ENCODE data around the gene TTC34. TPM values are rescaled to one million over a fixed set of nuclear protein-coding genes. Genes with fewer than 3 reads are reported as not detected.

Gene TTC34
- total and polyA plus RNA-seq, 5 donors, result 0.27 to 1.5 (median 0.63) TPM

- H3K4me1 ChIP-seq (ENCODE audit: control insufficient read depth, insufficient read depth, low read length), result no peaks in the 10 kb centered on the region
- H3K27ac ChIP-seq (ENCODE audit: low read length), result no peak overlapping the region
- no peaks in the 10 kb centered on the region for H3K9me3 ChIP-seq (ENCODE audit: control insufficient read depth, low read length)
- WGBS, result 81% methylated on average over 20 of the region's 20 CpGs
- no peak for DNase-seq
- no peak overlapping the region for H3K4me3 ChIP-seq (ENCODE audit: low read length)
- intact Hi-C loops (cut with DNase I), result no loop called here
- no peaks in the 10 kb centered on the region for H3K27me3 ChIP-seq (ENCODE audit: control insufficient read depth, insufficient read depth)
- no peak for ATAC-seq
These were observed 35.0 kb upstream of the TTC34 start for GRCh38 chr1:2836333-2836970.

GRCh38 chr1:2835650-2836159, 34.2 kb upstream of the TTC34 start:
- 77% methylated on average over 10 of the region's 10 CpGs for WGBS
- H3K4me3 ChIP-seq (ENCODE audit: low read length), result no peak overlapping the region
- H3K4me1 ChIP-seq (ENCODE audit: control insufficient read depth, insufficient read depth, low read length), result no peaks in the 10 kb centered on the region
- no peak overlapping the region for H3K27ac ChIP-seq (ENCODE audit: low read length)
- H3K27me3 ChIP-seq (ENCODE audit: control insufficient read depth, insufficient read depth), result no peaks in the 10 kb centered on the region
- no peak for ATAC-seq
- intact Hi-C loops (cut with DNase I), result no loop called here
- DNase-seq, result no peak
- H3K9me3 ChIP-seq (ENCODE audit: control insufficient read depth, low read length), result no peaks in the 10 kb centered on the region

GRCh38 chr1:2834741-2835564, 33.5 kb upstream of the TTC34 start:
- DNase-seq, result no peak

GRCh38 chr1:2834146-2834475, 32.6 kb upstream of the TTC34 start:
- intact Hi-C loops (cut with DNase I), result no loop called here
- H3K4me1 ChIP-seq (ENCODE audit: control insufficient read depth, insufficient read depth, low read length), result no peaks in the 10 kb centered on the region
- DNase-seq, result peak in 1 of 3 donors; percentile 41
- no peak for ATAC-seq
- H3K9me3 ChIP-seq (ENCODE audit: control insufficient read depth, low read length), result no peaks in the 10 kb centered on the region
- no peak overlapping the region for H3K27ac ChIP-seq (ENCODE audit: low read length)
- H3K27me3 ChIP-seq (ENCODE audit: control insufficient read depth, insufficient read depth), result no peaks in the 10 kb centered on the region
- no peak overlapping the region for H3K4me3 ChIP-seq (ENCODE audit: low read length)
- WGBS, result 76% methylated on average over 15 of the region's 15 CpGs

More at GRCh38 chr1:2834741-2835564, 33.5 kb upstream of the TTC34 start:
- H3K4me1 ChIP-seq (ENCODE audit: control insufficient read depth, insufficient read depth, low read length), result no peaks in the 10 kb centered on the region
- WGBS, result 74% methylated on average over 27 of the region's 27 CpGs
- no peak overlapping the region for H3K4me3 ChIP-seq (ENCODE audit: low read length)
- H3K27me3 ChIP-seq (ENCODE audit: control insufficient read depth, insufficient read depth), result no peaks in the 10 kb centered on the region
- no peak overlapping the region for H3K27ac ChIP-seq (ENCODE audit: low read length)
- intact Hi-C loops (cut with DNase I), result no loop called here
- no peak for ATAC-seq
- no peaks in the 10 kb centered on the region for H3K9me3 ChIP-seq (ENCODE audit: control insufficient read depth, low read length)

- Histone ChIP-seq H3K4me1 (ENCODE audit: control insufficient read depth, insufficient read depth, low read length) (no peaks in the 10 kb centered on the region), H3K4me3 (ENCODE audit: low read length) (no peak overlapping the region), H3K9me3 (ENCODE audit: control insufficient read depth, low read length) (no peaks in the 10 kb centered on the region), H3K27ac (ENCODE audit: low read length) (no peak overlapping the region), H3K27me3 (ENCODE audit: control insufficient read depth, insufficient read depth) (no peaks in the 10 kb centered on the region)
- DNase-seq (no peak), ATAC-seq (no peak)
- 72% methylated on average over 20 of the region's 20 CpGs for WGBS
- intact Hi-C loops (cut with DNase I), result no loop called here
These were observed 32.1 kb upstream of the TTC34 start for GRCh38 chr1:2833454-2834145.

- ATAC-seq (no peak), DNase-seq (peak in 1 of 3 donors; percentile 41)
- WGBS, result 77% methylated on average over 28 of the region's 28 CpGs
- H3K4me1 ChIP-seq (ENCODE audit: control insufficient read depth, insufficient read depth, low read length), result no peaks in the 10 kb centered on the region
- no peaks in the 10 kb centered on the region for H3K27me3 ChIP-seq (ENCODE audit: control insufficient read depth, insufficient read depth)
- no peaks in the 10 kb centered on the region for H3K9me3 ChIP-seq (ENCODE audit: control insufficient read depth, low read length)
- no peak overlapping the region for H3K27ac ChIP-seq (ENCODE audit: low read length)
- H3K4me3 ChIP-seq (ENCODE audit: low read length), result no peak overlapping the region
- intact Hi-C loops (cut with DNase I), result no loop called here
These were observed 31.3 kb upstream of the TTC34 start for GRCh38 chr1:2832506-2833453.

GRCh38 chr1:2831596-2832212, 30.2 kb upstream of the TTC34 start:
- ATAC-seq, result no peak
- DNase-seq, result peak in 1 of 3 donors; percentile 46
- no peak overlapping the region for H3K4me3 ChIP-seq (ENCODE audit: low read length)
- no peaks in the 10 kb centered on the region for H3K27me3 ChIP-seq (ENCODE audit: control insufficient read depth, insufficient read depth)
- intact Hi-C loops (cut with DNase I), result no loop called here
- no peaks in the 10 kb centered on the region for H3K4me1 ChIP-seq (ENCODE audit: control insufficient read depth, insufficient read depth, low read length)
- H3K9me3 ChIP-seq (ENCODE audit: control insufficient read depth, low read length), result no peaks in the 10 kb centered on the region
- H3K27ac ChIP-seq (ENCODE audit: low read length), result no peak overlapping the region
- 78% methylated on average over 12 of the region's 12 CpGs for WGBS

GRCh38 chr1:2830761-2831425, 29.4 kb upstream of the TTC34 start:
- Histone ChIP-seq H3K27me3 (ENCODE audit: control insufficient read depth, insufficient read depth) (no peaks in the 10 kb centered on the region), H3K9me3 (ENCODE audit: control insufficient read depth, low read length) (no peaks in the 10 kb centered on the region), H3K4me1 (ENCODE audit: control insufficient read depth, insufficient read depth, low read length) (no peaks in the 10 kb centered on the region), H3K4me3 (ENCODE audit: low read length) (no peak overlapping the region), H3K27ac (ENCODE audit: low read length) (no peak overlapping the region)
- ATAC-seq (peak in 1 of 2 donors; percentile 12), DNase-seq (no peak)
- 86% methylated on average over 20 of the region's 20 CpGs for WGBS
- intact Hi-C loops (cut with DNase I), result no loop called here

GRCh38 chr1:2829846-2830615, 28.5 kb upstream of the TTC34 start:
- Histone ChIP-seq H3K4me3 (ENCODE audit: low read length) (no peak overlapping the region), H3K4me1 (ENCODE audit: control insufficient read depth, insufficient read depth, low read length) (no peaks in the 10 kb centered on the region), H3K27ac (ENCODE audit: low read length) (no peak overlapping the region), H3K9me3 (ENCODE audit: control insufficient read depth, low read length) (no peaks in the 10 kb centered on the region), H3K27me3 (ENCODE audit: control insufficient read depth, insufficient read depth) (no peaks in the 10 kb centered on the region)
- ATAC-seq (no peak), DNase-seq (no peak)
- intact Hi-C loops (cut with DNase I), result loop anchor here in 1 of 4 donors (10.0 kb wide), 1 partner anchor 585 kb away; no protein-coding TSS in a partner anchor
- WGBS, result 79% methylated on average over 23 of the region's 23 CpGs
